Bronchial epithelial cell (primary cell): ENCODE measurements around the gene PLEKHO1. TPM values are rescaled to one million over a fixed set of nuclear protein-coding genes. Genes with fewer than 3 reads are reported as not detected.

Source experiments
- DNase-seq: peaks from one replicate; pipeline ENCODE4 v3.0.0-alpha.2; 2010; ENCODE audit warnings: low read depth
- FAIRE-seq: peaks from 2 replicates; lab custom pipeline; 2011; peaks lifted over from hg19 to GRCh38; lab: Jason Lieb, UNC
- H3K27me3 ChIP-seq: 2 replicates; pipeline ENCODE4 v1.5.1; 2011; ENCODE audit warnings: low read length; ENCODE audit not compliant: control insufficient read depth, insufficient read depth
- H3K36me3 ChIP-seq: 2 replicates; pipeline ENCODE4 v1.5.1; 2011; ENCODE audit warnings: low read length; ENCODE audit not compliant: control insufficient read depth, insufficient read depth
- H3K4me3 ChIP-seq: 2 replicates; pipeline ENCODE4 v1.5.1; 2011; ENCODE audit warnings: mild to moderate bottlenecking, low read depth, low read length, control low read depth
- total RNA-seq: library from RNA; depleted of rRNA; stranded (reverse); fragments of >200 nt; gene quantifications from 2 replicates; pipeline ENCODE4 v1.2.1, GENCODE V29; 2014
- TF ChIP-seq, protein P1 (sequence below): IDR thresholded peaks from 2 replicates; pipeline ENCODE4 v1.5.1; 2011; ENCODE audit warnings: mild to moderate bottlenecking, moderate library complexity, low read length, control low read depth, inconsistent platforms; ENCODE audit not compliant: insufficient read depth, severe bottlenecking

PLEKHO1 gene, protein sequence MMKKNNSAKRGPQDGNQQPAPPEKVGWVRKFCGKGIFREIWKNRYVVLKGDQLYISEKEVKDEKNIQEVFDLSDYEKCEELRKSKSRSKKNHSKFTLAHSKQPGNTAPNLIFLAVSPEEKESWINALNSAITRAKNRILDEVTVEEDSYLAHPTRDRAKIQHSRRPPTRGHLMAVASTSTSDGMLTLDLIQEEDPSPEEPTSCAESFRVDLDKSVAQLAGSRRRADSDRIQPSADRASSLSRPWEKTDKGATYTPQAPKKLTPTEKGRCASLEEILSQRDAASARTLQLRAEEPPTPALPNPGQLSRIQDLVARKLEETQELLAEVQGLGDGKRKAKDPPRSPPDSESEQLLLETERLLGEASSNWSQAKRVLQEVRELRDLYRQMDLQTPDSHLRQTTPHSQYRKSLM
- 4.5 and 6.1 TPM in 2 replicates for total RNA-seq

DNA sequence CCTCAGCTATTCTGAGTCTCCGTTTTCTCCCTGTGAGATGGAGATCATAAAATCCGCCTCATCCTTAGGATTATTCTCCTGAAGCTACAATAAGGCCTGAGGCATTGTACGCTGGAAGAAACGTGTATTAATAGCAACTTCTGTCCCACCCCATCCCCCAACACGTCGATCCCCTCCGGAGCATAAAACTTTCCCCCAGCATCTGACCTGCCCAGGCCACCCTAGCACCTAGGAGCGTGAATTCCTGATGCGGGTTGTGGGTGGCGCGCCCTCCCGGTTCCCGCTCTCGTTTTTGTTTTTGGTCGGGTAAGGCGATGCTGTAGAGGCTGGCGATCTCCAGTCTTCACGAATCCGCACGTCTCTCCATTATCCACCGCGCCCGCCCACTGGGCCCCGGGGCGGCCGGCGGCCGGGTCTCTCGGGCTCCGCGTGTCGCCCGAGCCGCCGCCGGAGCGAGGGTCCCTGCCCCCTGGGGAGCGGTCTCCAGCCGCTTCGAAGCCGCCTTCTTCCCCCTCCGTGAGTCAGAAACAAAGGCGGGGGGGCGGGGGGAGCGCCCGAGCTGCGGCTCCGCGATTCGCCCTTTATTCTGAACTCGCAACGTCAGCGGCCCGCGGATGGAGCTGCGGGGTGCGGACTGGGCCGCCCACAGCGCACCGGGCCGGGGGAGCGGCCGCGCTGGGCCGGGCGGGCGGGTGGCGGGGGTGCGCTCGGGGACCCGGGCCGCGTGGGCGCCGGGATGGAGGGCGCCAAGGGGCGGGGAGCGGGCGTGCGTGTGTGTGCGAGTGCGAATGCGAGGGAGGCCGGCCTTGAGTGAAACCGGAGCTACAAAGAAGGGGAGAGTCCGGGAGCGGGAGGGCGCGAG, at the start of gene PLEKHO1:
TSS of gene PLEKHO1 (plus strand) at position 646 of the 862 bp plus-strand sequence. CDS start 342 bp downstream, outside the sequence.
- H3K4me3 ChIP-seq: peak within 1 kb of the TSS; percentile 46
- no peaks in the 10 kb centered on the region for H3K36me3 ChIP-seq
- FAIRE-seq (no peak), DNase-seq (peak; percentile 61)
- no peaks in the 10 kb centered on the region for H3K27me3 ChIP-seq
- TF ChIP-seq, protein P1, sequence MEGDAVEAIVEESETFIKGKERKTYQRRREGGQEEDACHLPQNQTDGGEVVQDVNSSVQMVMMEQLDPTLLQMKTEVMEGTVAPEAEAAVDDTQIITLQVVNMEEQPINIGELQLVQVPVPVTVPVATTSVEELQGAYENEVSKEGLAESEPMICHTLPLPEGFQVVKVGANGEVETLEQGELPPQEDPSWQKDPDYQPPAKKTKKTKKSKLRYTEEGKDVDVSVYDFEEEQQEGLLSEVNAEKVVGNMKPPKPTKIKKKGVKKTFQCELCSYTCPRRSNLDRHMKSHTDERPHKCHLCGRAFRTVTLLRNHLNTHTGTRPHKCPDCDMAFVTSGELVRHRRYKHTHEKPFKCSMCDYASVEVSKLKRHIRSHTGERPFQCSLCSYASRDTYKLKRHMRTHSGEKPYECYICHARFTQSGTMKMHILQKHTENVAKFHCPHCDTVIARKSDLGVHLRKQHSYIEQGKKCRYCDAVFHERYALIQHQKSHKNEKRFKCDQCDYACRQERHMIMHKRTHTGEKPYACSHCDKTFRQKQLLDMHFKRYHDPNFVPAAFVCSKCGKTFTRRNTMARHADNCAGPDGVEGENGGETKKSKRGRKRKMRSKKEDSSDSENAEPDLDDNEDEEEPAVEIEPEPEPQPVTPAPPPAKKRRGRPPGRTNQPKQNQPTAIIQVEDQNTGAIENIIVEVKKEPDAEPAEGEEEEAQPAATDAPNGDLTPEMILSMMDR: no peak

DNA sequence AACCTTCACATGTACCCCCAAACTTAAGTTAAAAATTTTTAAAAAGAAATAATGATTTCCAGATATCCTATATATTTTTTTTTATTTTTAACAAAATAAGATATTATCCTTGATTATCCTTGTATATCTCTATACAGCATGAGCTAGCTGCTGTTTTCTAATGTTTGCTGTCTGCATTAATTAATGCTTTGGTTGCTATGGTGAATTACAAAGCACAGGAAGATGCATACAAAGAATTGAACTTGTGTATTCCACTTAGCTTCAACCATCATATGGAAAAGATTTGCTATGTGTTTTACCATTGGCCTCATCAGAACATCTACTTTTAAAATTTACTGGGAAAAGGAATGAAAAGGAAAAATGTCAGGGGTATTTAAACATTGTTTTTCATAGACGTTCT, 46.7 kb upstream of the PLEKHO1 start:
- DNase-seq (no peak), FAIRE-seq (no peak)
- no peaks in the 10 kb centered on the region for H3K36me3 ChIP-seq
- no peak overlapping the region for H3K4me3 ChIP-seq
- no peaks in the 10 kb centered on the region for H3K27me3 ChIP-seq
- TF ChIP-seq, protein P1: no peak

DNA sequence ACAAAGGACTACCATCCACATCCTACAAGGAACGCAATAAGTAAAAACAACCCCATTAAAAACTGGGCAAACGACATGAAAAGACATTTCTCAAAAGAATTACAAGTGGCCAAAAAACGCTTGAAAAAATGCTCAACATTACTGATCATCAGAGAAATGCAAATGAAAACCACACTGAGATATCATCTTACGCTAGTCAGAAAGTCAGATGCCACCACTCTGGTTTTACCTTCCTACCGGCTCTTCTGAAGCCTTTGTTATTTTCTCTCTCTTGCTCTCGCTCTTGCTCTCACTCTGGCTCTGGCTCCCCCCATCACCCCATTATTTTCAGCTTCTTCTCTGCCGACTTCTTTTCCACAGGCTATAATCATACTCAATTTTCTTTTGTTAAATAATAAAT, 43.4 kb upstream of the PLEKHO1 start:
- TF ChIP-seq, protein P1: no peak
- H3K36me3 ChIP-seq: no peaks in the 10 kb centered on the region
- no peak for FAIRE-seq
- no peak overlapping the region for H3K4me3 ChIP-seq
- DNase-seq: no peak
- H3K27me3 ChIP-seq: no peaks in the 10 kb centered on the region

DNA sequence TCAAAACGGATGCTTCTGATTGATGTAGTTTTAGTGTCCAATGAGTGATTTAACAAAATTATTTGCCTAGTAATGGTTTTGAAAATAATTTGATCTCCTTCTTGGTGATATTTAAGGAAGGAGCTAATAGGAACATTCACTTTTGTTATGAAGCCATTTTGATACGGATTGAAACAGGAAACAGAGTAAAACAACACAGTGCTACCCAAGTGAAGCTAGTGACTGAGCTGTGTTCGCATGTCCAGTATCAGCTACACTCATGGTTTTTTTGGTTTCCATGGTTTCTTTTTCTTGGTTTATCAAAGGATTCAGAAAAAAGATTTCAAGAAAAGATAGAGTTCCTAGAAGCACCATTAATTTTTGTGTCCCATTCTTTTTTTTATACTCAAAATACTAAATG, 40.1 kb upstream of the PLEKHO1 start:
- TF ChIP-seq, protein P1: no peak
- Histone ChIP-seq H3K4me3 (no peak overlapping the region), H3K36me3 (no peaks in the 10 kb centered on the region), H3K27me3 (no peaks in the 10 kb centered on the region)
- FAIRE-seq (no peak), DNase-seq (no peak)

DNA sequence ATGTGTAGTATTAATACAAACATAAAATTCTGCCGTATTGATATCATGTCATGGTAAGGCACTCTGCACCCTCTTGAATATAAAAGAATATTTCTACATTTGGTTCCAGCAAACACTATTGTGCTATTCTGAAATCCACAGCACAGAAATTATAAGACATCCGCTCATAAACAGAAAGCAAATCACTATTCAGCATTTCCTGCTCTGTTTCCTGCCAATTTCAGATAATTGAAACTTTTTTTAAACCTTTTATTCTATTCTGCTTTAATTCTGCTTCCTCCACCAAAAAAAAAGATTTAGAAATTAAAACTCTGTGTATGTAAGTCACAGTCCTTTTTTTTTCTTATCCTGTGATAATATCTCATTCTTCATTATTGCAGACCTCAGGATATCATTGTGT, 39.6 kb upstream of the PLEKHO1 start:
- TF ChIP-seq, protein P1: no peak
- FAIRE-seq: no peak
- Histone ChIP-seq H3K36me3 (no peaks in the 10 kb centered on the region), H3K4me3 (no peak overlapping the region), H3K27me3 (no peaks in the 10 kb centered on the region)
- DNase-seq: no peak
